ENCODE results near the gene ATG101.

Gene ATG101

DNA sequence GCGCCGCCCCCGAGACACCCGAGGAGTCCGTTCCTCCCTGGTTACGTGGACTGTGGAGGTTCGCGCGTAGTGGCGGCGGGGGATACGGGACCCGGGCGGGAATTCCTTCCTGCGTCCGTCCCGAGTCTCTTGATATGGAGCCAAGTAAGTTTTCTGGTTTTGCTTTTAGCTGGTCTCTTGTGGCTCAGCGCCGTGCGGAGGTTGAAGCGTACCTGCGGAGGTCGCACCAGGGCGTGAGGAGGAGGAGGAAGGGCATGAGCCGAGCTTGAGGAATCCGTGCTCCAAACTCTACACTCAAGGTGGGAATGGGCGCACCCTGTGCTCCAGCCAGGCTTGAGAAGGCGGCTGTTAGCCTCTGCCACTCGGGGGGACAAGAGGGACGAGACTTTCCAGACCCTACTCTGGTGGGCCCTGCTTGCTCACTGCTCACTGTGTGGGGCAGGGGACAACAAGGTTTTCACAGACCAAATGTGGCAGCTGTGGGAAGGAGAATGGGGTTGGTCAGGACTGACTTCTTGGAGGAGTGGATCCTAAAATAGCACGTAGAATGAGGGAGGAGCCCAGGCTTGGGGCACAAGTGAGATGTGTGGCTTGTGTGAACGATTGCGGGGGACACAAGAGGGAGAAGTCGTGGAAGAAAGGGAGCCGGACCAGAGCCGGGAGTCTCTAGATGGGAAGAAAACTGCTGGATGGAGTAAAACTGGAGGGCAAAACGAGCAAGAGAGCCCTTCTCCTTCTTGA lies 577 bp downstream of the ATG101 start:
- POLR2A ChIA-PET = interaction anchor here (0.6 to 3.7 kb wide), 9 partner anchors 10 to 48 kb away, joined by 3 to 20 read pairs (median 5); partner anchors contain the start of gene NR4A1
- Histone ChIP-seq H3K9me3 (ENCODE audit: control extremely low read depth in 1 of 5, control insufficient read depth in 4 of 5, insufficient read depth in 2 of 5, low read depth in 1 of 5, low read length in 4 of 5) (no peaks in the 10 kb centered on the region), H3K27me3 (replicated peaks in 2 of 5; ENCODE audit: control insufficient read depth in 4 of 5, insufficient read depth in 5 of 5, low read length in 4 of 5) (no peaks in the 10 kb centered on the region), H3K36me3 (ENCODE audit: control insufficient read depth in 4 of 4, insufficient read depth in 4 of 4, low read length in 3 of 4) (peaks cover 8 to 30% (median 19%) of the 10 kb centered on the region in 4 experiments), H3K27ac (ENCODE audit: insufficient read depth in 1 of 2, low read depth in 1 of 2, low read length in 2 of 2, poor library complexity in 1 of 2, severe bottlenecking in 2 of 2) (peak overlapping the region; percentile 95 to 98), H3K4me1 (ENCODE audit: control extremely low read depth in 1 of 4, control insufficient read depth in 4 of 4, insufficient read depth in 4 of 4, low read length in 3 of 4) (peaks cover 4 to 19% (median 18%) of the 10 kb centered on the region in 4 experiments), H3K4me3 (ENCODE audit: control insufficient read depth in 1 of 7, extremely low read depth in 1 of 7, insufficient read depth in 4 of 7, low read depth in 2 of 7, low read length in 6 of 7) (peak overlapping the region; percentile 69 to 99 (median 93))
- CTCF ChIA-PET = interaction anchor here (0.9 to 31.9 kb wide), 11 partner anchors 9 to 44 kb away, joined by 3 to 661 read pairs (median 5); partner anchors contain the start of gene SMIM41
- DNase-seq = no peak
- WGBS (ENCODE audit: insufficient coverage) = 4% methylated on average over 36 of the region's 37 CpGs

DNA sequence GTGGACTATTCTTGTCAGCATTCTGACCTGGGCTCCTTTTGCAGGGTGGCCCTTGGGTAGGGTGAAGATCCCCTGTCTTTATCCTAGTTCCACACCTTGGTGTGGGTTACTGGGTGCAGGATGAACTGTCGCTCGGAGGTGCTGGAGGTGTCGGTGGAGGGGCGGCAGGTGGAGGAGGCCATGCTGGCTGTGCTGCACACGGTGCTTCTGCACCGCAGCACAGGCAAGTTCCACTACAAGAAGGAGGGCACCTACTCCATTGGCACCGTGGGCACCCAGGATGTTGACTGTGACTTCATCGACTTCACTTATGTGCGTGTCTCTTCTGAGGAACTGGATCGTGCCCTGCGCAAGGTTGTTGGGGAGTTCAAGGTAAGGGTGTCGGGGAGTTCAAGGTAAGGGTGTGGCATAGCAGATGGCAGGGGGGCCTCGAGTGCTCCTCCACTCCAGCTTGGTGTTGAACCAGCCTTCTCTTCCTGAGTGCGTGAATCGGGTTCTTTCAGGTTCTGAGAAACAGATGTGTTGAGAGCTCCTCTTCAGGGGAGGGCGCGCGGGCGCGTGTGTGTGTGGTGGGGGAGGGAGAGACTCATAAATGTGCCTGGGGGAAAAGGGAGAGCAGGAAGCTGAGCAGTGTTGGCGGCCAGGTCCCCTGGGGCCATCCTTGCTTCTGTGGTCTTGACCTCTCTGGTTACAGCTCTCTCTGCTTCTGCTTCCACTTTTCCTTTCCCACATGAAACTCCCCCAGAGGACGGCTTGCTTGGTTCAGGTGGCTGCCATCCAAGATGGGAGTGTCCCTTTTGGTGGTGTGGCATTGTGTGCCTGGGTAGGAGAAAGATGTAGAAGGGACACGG lies 4.0 kb downstream of the ATG101 start:
- POLR2A ChIA-PET = interaction anchor here (0.6 kb wide), 1 partner anchor 32 kb away, joined by 3 read pairs; no protein-coding TSS in a partner anchor
- no peaks in the 10 kb centered on the region for H3K27me3 ChIP-seq (replicated peaks in 2 of 5; ENCODE audit: control insufficient read depth in 4 of 5, insufficient read depth in 5 of 5, low read length in 4 of 5)
- H3K4me3 ChIP-seq (ENCODE audit: control insufficient read depth in 1 of 7, extremely low read depth in 1 of 7, insufficient read depth in 4 of 7, low read depth in 2 of 7, low read length in 6 of 7) = no peak overlapping the region
- 96% methylated on average over 16 of the region's 23 CpGs for WGBS (ENCODE audit: insufficient coverage)
- peaks cover 4 to 19% (median 18%) of the 10 kb centered on the region in 4 experiments for H3K4me1 ChIP-seq (ENCODE audit: control extremely low read depth in 1 of 4, control insufficient read depth in 4 of 4, insufficient read depth in 4 of 4, low read length in 3 of 4)
- CTCF ChIA-PET = interaction anchor here (1.0 to 31.9 kb wide), 5 partner anchors 9 to 47 kb away, joined by 3 to 661 read pairs (median 3); no protein-coding TSS in a partner anchor
- DNase-seq = no peak
- H3K36me3 ChIP-seq (ENCODE audit: control insufficient read depth in 4 of 4, insufficient read depth in 4 of 4, low read length in 3 of 4) = peaks cover 25 to 59% (median 40%) of the 10 kb centered on the region in 4 experiments
- no peaks in the 10 kb centered on the region for H3K9me3 ChIP-seq (ENCODE audit: control extremely low read depth in 1 of 5, control insufficient read depth in 4 of 5, insufficient read depth in 2 of 5, low read depth in 1 of 5, low read length in 4 of 5)
- no peak overlapping the region for H3K27ac ChIP-seq (ENCODE audit: insufficient read depth in 1 of 2, low read depth in 1 of 2, low read length in 2 of 2, poor library complexity in 1 of 2, severe bottlenecking in 2 of 2)

DNA sequence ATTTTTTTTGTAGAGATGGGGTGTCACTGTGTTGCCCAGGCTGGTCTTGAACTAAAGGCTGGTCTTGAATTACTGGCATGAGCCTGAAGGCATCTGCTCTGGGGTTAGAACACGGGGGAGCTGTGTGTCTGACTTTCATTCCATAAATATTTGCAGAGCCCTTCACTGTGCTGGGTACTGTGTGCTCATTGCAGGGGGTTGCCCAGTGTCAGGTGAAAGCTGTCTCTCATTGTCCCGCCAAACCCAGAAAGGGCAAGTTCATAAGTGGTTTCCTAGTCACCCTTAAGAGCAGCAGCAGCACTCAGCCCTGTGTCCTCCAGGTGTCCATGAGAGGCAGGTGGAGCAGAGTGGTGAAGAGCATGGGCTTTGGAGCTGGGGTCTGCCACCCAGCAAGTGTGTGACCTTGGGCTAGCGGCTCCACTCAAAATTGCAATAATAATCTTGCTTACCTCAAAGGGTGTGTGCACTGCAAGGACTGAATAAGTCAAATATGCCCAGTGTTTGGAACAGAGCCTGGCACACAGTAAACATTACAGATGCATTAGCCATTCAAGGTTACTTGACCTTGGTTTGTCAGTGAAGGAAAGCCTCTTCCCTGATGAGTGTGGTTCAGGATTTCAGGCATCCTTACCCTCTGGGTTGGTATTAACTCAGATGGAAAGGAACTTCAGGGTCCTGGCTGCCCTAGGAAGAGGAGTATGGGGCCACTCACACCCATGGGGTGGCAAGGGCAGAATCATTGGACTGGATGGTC lies 5.4 kb downstream of the ATG101 start:
- no peaks in the 10 kb centered on the region for H3K9me3 ChIP-seq (ENCODE audit: control extremely low read depth in 1 of 5, control insufficient read depth in 4 of 5, insufficient read depth in 2 of 5, low read depth in 1 of 5, low read length in 4 of 5)
- no peaks in the 10 kb centered on the region for H3K27me3 ChIP-seq (replicated peaks in 2 of 5; ENCODE audit: control insufficient read depth in 4 of 5, insufficient read depth in 5 of 5, low read length in 4 of 5)
- no peak overlapping the region for H3K27ac ChIP-seq (ENCODE audit: insufficient read depth in 1 of 2, low read depth in 1 of 2, low read length in 2 of 2, poor library complexity in 1 of 2, severe bottlenecking in 2 of 2)
- no peak for DNase-seq
- peaks cover 4 to 14% (median 12%) of the 10 kb centered on the region in 4 experiments for H3K4me1 ChIP-seq (ENCODE audit: control extremely low read depth in 1 of 4, control insufficient read depth in 4 of 4, insufficient read depth in 4 of 4, low read length in 3 of 4)
- CTCF ChIA-PET = interaction anchor here (1.0 to 31.9 kb wide), 2 partner anchors 28 to 49 kb away, joined by 3 to 661 read pairs; no protein-coding TSS in a partner anchor
- POLR2A ChIA-PET = no interaction called here
- no peak overlapping the region for H3K4me3 ChIP-seq (ENCODE audit: control insufficient read depth in 1 of 7, extremely low read depth in 1 of 7, insufficient read depth in 4 of 7, low read depth in 2 of 7, low read length in 6 of 7)
- H3K36me3 ChIP-seq (ENCODE audit: control insufficient read depth in 4 of 4, insufficient read depth in 4 of 4, low read length in 3 of 4) = peaks cover 25 to 63% (median 47%) of the 10 kb centered on the region in 4 experiments
- 97% methylated on average over 3 of the region's 3 CpGs for WGBS (ENCODE audit: insufficient coverage)

DNA sequence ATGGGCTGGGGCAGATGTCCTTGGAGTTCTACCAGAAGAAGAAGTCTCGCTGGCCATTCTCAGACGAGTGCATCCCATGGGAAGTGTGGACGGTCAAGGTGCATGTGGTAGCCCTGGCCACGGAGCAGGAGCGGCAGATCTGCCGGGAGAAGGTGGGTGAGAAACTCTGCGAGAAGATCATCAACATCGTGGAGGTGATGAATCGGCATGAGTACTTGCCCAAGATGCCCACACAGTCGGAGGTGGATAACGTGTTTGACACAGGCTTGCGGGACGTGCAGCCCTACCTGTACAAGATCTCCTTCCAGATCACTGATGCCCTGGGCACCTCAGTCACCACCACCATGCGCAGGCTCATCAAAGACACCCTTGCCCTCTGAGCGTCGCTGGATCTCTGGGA lies 7.0 kb downstream of the ATG101 start:
- H3K27ac ChIP-seq (ENCODE audit: insufficient read depth in 1 of 2, low read depth in 1 of 2, low read length in 2 of 2, poor library complexity in 1 of 2, severe bottlenecking in 2 of 2) = no peak overlapping the region
- DNase-seq = no peak
- peaks cover 25 to 63% (median 47%) of the 10 kb centered on the region in 4 experiments for H3K36me3 ChIP-seq (ENCODE audit: control insufficient read depth in 4 of 4, insufficient read depth in 4 of 4, low read length in 3 of 4)
- ChIA-PET POLR2A (no interaction called here), CTCF (interaction anchor here (1.5 to 31.9 kb wide), 2 partner anchors 21 to 51 kb away, joined by 3 to 661 read pairs; no protein-coding TSS in a partner anchor)
- H3K27me3 ChIP-seq (replicated peaks in 2 of 5; ENCODE audit: control insufficient read depth in 4 of 5, insufficient read depth in 5 of 5, low read length in 4 of 5) = no peaks in the 10 kb centered on the region
- WGBS (ENCODE audit: insufficient coverage) = 96% methylated on average over 16 of the region's 16 CpGs
- H3K4me3 ChIP-seq (ENCODE audit: control insufficient read depth in 1 of 7, extremely low read depth in 1 of 7, insufficient read depth in 4 of 7, low read depth in 2 of 7, low read length in 6 of 7) = no peak overlapping the region
- H3K9me3 ChIP-seq (ENCODE audit: control extremely low read depth in 1 of 5, control insufficient read depth in 4 of 5, insufficient read depth in 2 of 5, low read depth in 1 of 5, low read length in 4 of 5) = no peaks in the 10 kb centered on the region
- peaks cover 0 to 11% (median 10%) of the 10 kb centered on the region in 4 experiments for H3K4me1 ChIP-seq (ENCODE audit: control extremely low read depth in 1 of 4, control insufficient read depth in 4 of 4, insufficient read depth in 4 of 4, low read length in 3 of 4)

DNA sequence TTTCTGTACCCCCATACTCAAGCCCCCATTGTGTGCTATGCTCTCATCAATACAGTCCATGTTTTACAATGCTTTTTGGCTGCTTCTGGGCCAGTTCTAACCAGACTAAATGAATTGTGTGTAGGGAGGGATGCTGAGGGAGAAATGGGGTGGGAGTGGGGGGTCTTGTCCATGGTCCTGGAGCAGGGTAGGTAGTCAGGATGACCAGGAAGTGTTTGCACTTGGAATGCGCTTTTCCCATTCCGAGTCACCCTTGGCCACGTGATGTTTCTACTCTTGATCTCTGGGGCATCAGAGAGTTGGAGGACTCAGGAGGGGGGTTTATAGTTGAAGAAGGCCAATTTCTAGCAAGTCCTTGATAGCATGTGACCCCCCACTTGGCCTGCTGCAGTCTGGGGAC lies 8.5 kb downstream of the ATG101 start:
- H3K36me3 ChIP-seq (ENCODE audit: control insufficient read depth in 4 of 4, insufficient read depth in 4 of 4, low read length in 3 of 4) = peaks cover 24 to 54% (median 41%) of the 10 kb centered on the region in 4 experiments
- no peak overlapping the region for H3K4me3 ChIP-seq (ENCODE audit: control insufficient read depth in 1 of 7, extremely low read depth in 1 of 7, insufficient read depth in 4 of 7, low read depth in 2 of 7, low read length in 6 of 7)
- no peak for DNase-seq
- 100% methylated on average over 3 of the region's 3 CpGs for WGBS (ENCODE audit: insufficient coverage)
- ChIA-PET CTCF (interaction anchor here (0.8 to 31.9 kb wide), 5 partner anchors 9 to 156 kb away, joined by 3 to 661 read pairs (median 4); partner anchors contain the start of gene ATG101), POLR2A (no interaction called here)
- no peaks in the 10 kb centered on the region for H3K9me3 ChIP-seq (ENCODE audit: control extremely low read depth in 1 of 5, control insufficient read depth in 4 of 5, insufficient read depth in 2 of 5, low read depth in 1 of 5, low read length in 4 of 5)
- peaks cover 0 to 15% (median 12%) of the 10 kb centered on the region in 4 experiments for H3K4me1 ChIP-seq (ENCODE audit: control extremely low read depth in 1 of 4, control insufficient read depth in 4 of 4, insufficient read depth in 4 of 4, low read length in 3 of 4)
- H3K27ac ChIP-seq (ENCODE audit: insufficient read depth in 1 of 2, low read depth in 1 of 2, low read length in 2 of 2, poor library complexity in 1 of 2, severe bottlenecking in 2 of 2) = no peak overlapping the region
- no peaks in the 10 kb centered on the region for H3K27me3 ChIP-seq (replicated peaks in 2 of 5; ENCODE audit: control insufficient read depth in 4 of 5, insufficient read depth in 5 of 5, low read length in 4 of 5)

DNA sequence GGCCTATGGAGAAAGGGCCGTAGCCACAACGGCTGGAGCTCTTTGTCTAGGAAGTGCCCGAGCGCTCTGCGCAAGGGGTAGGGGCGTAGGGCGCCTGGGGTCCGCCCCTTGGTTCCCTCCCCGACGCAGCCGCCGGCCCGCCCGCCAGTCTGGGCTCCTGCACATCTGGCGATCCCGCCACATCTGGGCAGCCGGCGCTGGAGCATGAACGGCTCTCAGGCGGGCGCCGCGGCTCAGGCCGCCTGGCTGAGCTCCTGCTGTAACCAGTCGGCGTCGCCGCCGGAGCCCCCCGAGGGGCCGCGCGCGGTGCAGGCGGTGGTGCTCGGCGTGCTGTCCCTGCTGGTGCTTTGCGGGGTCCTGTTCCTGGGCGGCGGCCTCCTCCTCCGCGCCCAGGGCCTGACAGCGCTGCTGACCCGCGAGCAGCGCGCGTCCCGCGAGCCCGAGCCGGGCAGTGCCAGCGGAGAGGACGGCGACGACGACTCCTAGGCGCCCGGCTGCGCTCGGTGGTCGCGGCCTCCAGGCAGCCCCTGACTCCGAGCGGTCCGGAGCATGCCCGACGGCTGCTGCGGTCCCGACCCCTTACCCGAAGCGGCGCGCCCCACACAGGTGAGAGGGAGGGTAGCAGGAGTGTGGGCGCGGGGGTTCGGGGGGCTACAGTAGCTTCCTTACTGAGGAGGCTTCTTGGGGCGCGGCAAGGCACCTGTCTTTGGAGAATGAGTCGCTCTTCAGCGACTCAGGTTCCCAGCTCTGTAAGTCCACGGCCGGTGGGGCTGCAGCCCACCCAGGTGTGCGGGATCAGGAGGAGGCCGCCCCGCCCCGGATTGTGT lies 10.0 kb downstream of the ATG101 start, which contains the start of gene SMIM41:
Gene SMIM41, plus strand, starts transcription at position 129 of the 827 bp plus-strand sequence. Its CDS starts 76 bp downstream, at position 205.
- Histone ChIP-seq H3K4me1 (ENCODE audit: control extremely low read depth in 1 of 4, control insufficient read depth in 4 of 4, insufficient read depth in 4 of 4, low read length in 3 of 4) (peaks cover 0 to 16% (median 13%) of the 10 kb centered on the region in 4 experiments), H3K36me3 (ENCODE audit: control insufficient read depth in 4 of 4, insufficient read depth in 4 of 4, low read length in 3 of 4) (peaks cover 20 to 39% (median 33%) of the 10 kb centered on the region in 4 experiments), H3K27me3 (replicated peaks in 2 of 5; ENCODE audit: control insufficient read depth in 4 of 5, insufficient read depth in 5 of 5, low read length in 4 of 5) (no peaks in the 10 kb centered on the region), H3K9me3 (ENCODE audit: control extremely low read depth in 1 of 5, control insufficient read depth in 4 of 5, insufficient read depth in 2 of 5, low read depth in 1 of 5, low read length in 4 of 5) (no peaks in the 10 kb centered on the region), H3K27ac (ENCODE audit: insufficient read depth in 1 of 2, low read depth in 1 of 2, low read length in 2 of 2, poor library complexity in 1 of 2, severe bottlenecking in 2 of 2) (no peak within 1 kb of the TSS), H3K4me3 (ENCODE audit: control insufficient read depth in 1 of 7, extremely low read depth in 1 of 7, insufficient read depth in 4 of 7, low read depth in 2 of 7, low read length in 6 of 7) (no peak within 1 kb of the TSS)
- 91% methylated on average over 82 of the region's 87 CpGs for WGBS (ENCODE audit: insufficient coverage)
- DNase-seq = no peak
- POLR2A ChIA-PET = interaction anchor here (0.6 to 1.5 kb wide), 2 partner anchors 10 to 42 kb away, joined by 3 to 7 read pairs; partner anchors contain the start of gene ATG101
- CTCF ChIA-PET = interaction anchor here (1.8 to 31.9 kb wide), 3 partner anchors 11 to 87 kb away, joined by 6 to 661 read pairs (median 65); partner anchors contain the start of gene ATG101

Measured in common myeloid progenitor, CD34-positive (primary cell).